Activated naive CD4-positive, alpha-beta T cell treated with anti-CD3 and anti-CD28 coated beads, Interleukin-2, amount 50 U/mL, for 72 hours (primary cell): ENCODE measurements around the gene GNPDA2. TPM values are rescaled to one million over a fixed set of nuclear protein-coding genes. Genes with fewer than 3 reads are reported as not detected.
"Not testable (repeated sequence)": the region's sequence is repeated elsewhere in the genome, so short reads cannot be mapped to it uniquely, and the experiment has no call there.

Source experiments
- ATAC-seq, 2 donors: fragments of 150-1000 bp; cut with Tn5 transposase; 2 replicates each; pipeline ENCODE4 v1.10.0; 2021; ENCODE audit warnings: mild to moderate bottlenecking in 2 of 2, moderate library complexity in 2 of 2
- DNase-seq, 2 donors: peaks; one replicate each; pipeline ENCODE4 v3.0.0; 2021 to 2022; ENCODE audit warnings: low spot score in 2 of 2
- H3K27ac Mint-ChIP-seq, 2 donors: one replicate each; pipeline ENCODE4 v1.8.0; 2022; ENCODE audit warnings: mild to moderate bottlenecking in 2 of 2, mixed read lengths in 2 of 2
- H3K36me3 Mint-ChIP-seq, 2 donors: one replicate each; pipeline ENCODE4 v1.8.0; 2022; ENCODE audit warnings: mixed read lengths in 2 of 2
- H3K9me3 Mint-ChIP-seq, 2 donors: one replicate each; pipeline ENCODE4 v1.8.0; 2022; ENCODE audit warnings: mixed read lengths in 2 of 2
- total RNA-seq, 2 donors: library from RNA; stranded (reverse); gene quantifications; one replicate each; pipeline ENCODE4 v1.2.3, GENCODE V29; 2022

Gene GNPDA2
- 10 to 100 TPM; 14.9 to 30.7 TPM for total RNA-seq

- H3K9me3 Mint-ChIP-seq = peaks cover 0 to 3% of the 10 kb centered on the region in 2 donors
- DNase-seq (peak; percentile 71 to 88), ATAC-seq (peak; percentile 91 to 92)
- H3K27ac Mint-ChIP-seq = peak within 1 kb of the TSS; percentile 87 to 96
- peaks cover 0 to 17% of the 10 kb centered on the region in 2 donors for H3K36me3 Mint-ChIP-seq
These were observed at the start of gene GNPDA2 for GRCh38 chr4:44726038-44726871. GNPDA2 (minus strand) TSS chr4:44726556; CDS start chr4:44722207, 4,349 bp downstream.

GRCh38 chr4:44772340-44772739 is 46.0 kb upstream of the GNPDA2 start:
- DNase-seq = no peak
- ATAC-seq = no peak
- Mint-ChIP-seq H3K27ac (no peak overlapping the region), H3K9me3 (peaks cover 4 to 16% of the 10 kb centered on the region in 2 donors), H3K36me3 (no peaks in the 10 kb centered on the region)

- H3K36me3 Mint-ChIP-seq = no peaks in the 10 kb centered on the region
- DNase-seq = no peak
- no peak for ATAC-seq
- H3K9me3 Mint-ChIP-seq = peaks cover 4 to 16% of the 10 kb centered on the region in 2 donors
- H3K27ac Mint-ChIP-seq = no peak overlapping the region
These were observed 45.4 kb upstream of the GNPDA2 start for GRCh38 chr4:44771789-44772188.

GRCh38 chr4:44766453-44766852 is 40.1 kb upstream of the GNPDA2 start:
- no peak overlapping the region for H3K27ac Mint-ChIP-seq
- no peak for DNase-seq
- no peaks in the 10 kb centered on the region for H3K9me3 Mint-ChIP-seq
- H3K36me3 Mint-ChIP-seq = no peaks in the 10 kb centered on the region
- no peak for ATAC-seq

GRCh38 chr4:44765116-44765515 is 38.8 kb upstream of the GNPDA2 start:
- H3K36me3 Mint-ChIP-seq = no peaks in the 10 kb centered on the region
- no peaks in the 10 kb centered on the region for H3K9me3 Mint-ChIP-seq
- DNase-seq (no peak), ATAC-seq (no peak)
- H3K27ac Mint-ChIP-seq = no peak overlapping the region

- no peak for DNase-seq
- Mint-ChIP-seq H3K9me3 (no peaks in the 10 kb centered on the region), H3K27ac (no peak overlapping the region), H3K36me3 (no peaks in the 10 kb centered on the region)
- ATAC-seq = no peak
These were observed 35.0 kb upstream of the GNPDA2 start for GRCh38 chr4:44761306-44761705.

- Mint-ChIP-seq H3K27ac (no peak overlapping the region), H3K36me3 (no peaks in the 10 kb centered on the region), H3K9me3 (no peaks in the 10 kb centered on the region)
- peak in 1 of 2 donors; percentile 19 for DNase-seq
- peak in 1 of 2 donors; percentile 47 for ATAC-seq
These were observed 34.0 kb upstream of the GNPDA2 start for GRCh38 chr4:44760142-44760898.

GRCh38 chr4:44756559-44756958 is 30.2 kb upstream of the GNPDA2 start:
- ATAC-seq = no peak

GRCh38 chr4:44740201-44740600 is 13.8 kb upstream of the GNPDA2 start:
- ATAC-seq (no peak), DNase-seq (no peak)
- H3K9me3 Mint-ChIP-seq = no peaks in the 10 kb centered on the region
- H3K36me3 Mint-ChIP-seq = no peaks in the 10 kb centered on the region
- H3K27ac Mint-ChIP-seq = no peak overlapping the region

More at GRCh38 chr4:44756559-44756958, 30.2 kb upstream of the GNPDA2 start:
- no peak for DNase-seq
- Mint-ChIP-seq H3K27ac (no peak overlapping the region), H3K36me3 (no peaks in the 10 kb centered on the region), H3K9me3 (no peaks in the 10 kb centered on the region)

GRCh38 chr4:44738615-44739014 is 12.3 kb upstream of the GNPDA2 start:
- no peak overlapping the region for H3K27ac Mint-ChIP-seq
- ATAC-seq (no peak), DNase-seq (no peak)
- peaks cover 0 to 6% of the 10 kb centered on the region in 2 donors for H3K36me3 Mint-ChIP-seq
- H3K9me3 Mint-ChIP-seq = no peaks in the 10 kb centered on the region

GRCh38 chr4:44736900-44737299 is 10.5 kb upstream of the GNPDA2 start:
- Mint-ChIP-seq H3K9me3 (no peaks in the 10 kb centered on the region), H3K27ac (no peak overlapping the region), H3K36me3 (peaks cover 0 to 6% of the 10 kb centered on the region in 2 donors)
- ATAC-seq = no peak
- DNase-seq = no peak

- peaks cover 0 to 17% of the 10 kb centered on the region in 2 donors for H3K36me3 Mint-ChIP-seq
- not testable (repeated sequence) for ATAC-seq, DNase-seq, H3K9me3 Mint-ChIP-seq, H3K27ac Mint-ChIP-seq
These were observed 2.3 kb upstream of the GNPDA2 start for GRCh38 chr4:44728694-44729093.

GRCh38 chr4:44727471-44727870 is 1.1 kb upstream of the GNPDA2 start:
- peaks cover 0 to 17% of the 10 kb centered on the region in 2 donors for H3K36me3 Mint-ChIP-seq
- no peak for DNase-seq
- H3K9me3 Mint-ChIP-seq = peaks cover 0 to 3% of the 10 kb centered on the region in 2 donors
- no peak overlapping the region for H3K27ac Mint-ChIP-seq
- ATAC-seq = no peak

GRCh38 chr4:44725726-44726037 is 674 bp downstream of the GNPDA2 start:
- no peak for ATAC-seq
- Mint-ChIP-seq H3K36me3 (peaks cover 5 to 21% of the 10 kb centered on the region in 2 donors), H3K27ac (peak overlapping the region; percentile 87 to 96), H3K9me3 (peaks cover 0 to 3% of the 10 kb centered on the region in 2 donors)
- DNase-seq = no peak

GRCh38 chr4:44725166-44725565 is 1.2 kb downstream of the GNPDA2 start:
- DNase-seq = no peak
- H3K27ac Mint-ChIP-seq = peak overlapping the region; percentile 46 to 87
- no peak for ATAC-seq
- H3K36me3 Mint-ChIP-seq = peaks cover 6 to 24% of the 10 kb centered on the region in 2 donors
- peaks cover 0 to 3% of the 10 kb centered on the region in 2 donors for H3K9me3 Mint-ChIP-seq

GRCh38 chr4:44722001-44722400 is 4.4 kb downstream of the GNPDA2 start:
- Mint-ChIP-seq H3K9me3 (peaks cover 0 to 3% of the 10 kb centered on the region in 2 donors), H3K27ac (no peak overlapping the region), H3K36me3 (peaks cover 6 to 24% of the 10 kb centered on the region in 2 donors)
- DNase-seq (no peak), ATAC-seq (no peak)

- Mint-ChIP-seq H3K9me3 (no peaks in the 10 kb centered on the region), H3K36me3 (peaks cover 6 to 9% of the 10 kb centered on the region in 2 donors), H3K27ac (no peak overlapping the region)
- DNase-seq (no peak), ATAC-seq (no peak)
These were observed 6.0 kb downstream of the GNPDA2 start for GRCh38 chr4:44720371-44720770.
